Left forelimb (tissue), 1 donor: Measurements from ENCODE around the gene DERL3.

Source experiments
- DNase-seq: peaks from one replicate; pipeline ENCODE4 v3.0.0-alpha.2; 2018; ENCODE audit warnings: low spot score

Gene DERL3

DNA sequence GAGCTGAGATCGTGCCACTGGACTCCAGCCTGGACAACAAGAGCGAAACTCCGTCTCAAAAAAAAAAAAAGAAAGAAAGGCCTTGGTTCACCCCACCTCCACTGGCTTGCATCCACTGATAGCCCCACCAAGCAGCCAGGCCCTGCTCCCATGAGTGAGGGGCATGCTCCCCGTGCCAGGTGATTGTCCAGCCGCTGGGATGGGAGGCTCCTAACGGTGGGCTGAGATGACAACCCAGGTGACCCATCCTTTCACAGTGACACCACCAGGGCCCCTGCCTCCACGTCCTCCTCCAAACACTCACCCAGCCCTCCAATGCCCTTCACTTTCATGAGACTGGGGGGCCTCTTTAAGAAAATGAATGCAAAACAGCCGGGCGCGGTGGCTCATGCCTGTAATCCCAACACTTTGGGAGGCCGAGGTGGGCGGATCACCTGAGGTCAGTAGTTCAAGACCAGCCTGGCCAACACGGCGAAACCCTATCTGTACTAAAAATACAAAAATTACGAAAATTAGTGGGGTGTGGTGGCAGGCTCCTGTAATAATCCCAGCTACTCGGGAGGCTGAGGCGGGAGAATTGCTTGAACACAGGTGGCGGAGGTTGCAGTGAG is 8.6 kb upstream of the DERL3 start:
- no peak for DNase-seq

DNA sequence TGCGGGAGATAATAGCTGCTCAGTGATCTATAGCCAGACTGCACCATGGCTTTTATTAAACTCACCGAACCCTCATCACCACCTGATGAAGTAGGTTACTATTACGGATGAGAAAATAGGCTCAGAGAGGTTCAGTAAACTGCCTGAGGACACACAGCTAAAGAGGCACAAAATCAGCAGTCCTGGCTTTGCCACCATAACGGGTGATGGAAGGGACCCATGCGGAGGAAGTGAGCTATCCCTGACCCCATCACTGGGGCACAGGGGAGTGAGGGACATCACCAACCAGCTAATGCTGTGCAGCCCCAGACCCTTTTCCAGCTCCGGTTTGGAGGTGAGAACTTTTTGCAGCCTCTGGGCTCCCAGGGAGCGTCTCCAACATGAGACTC is 7.3 kb upstream of the DERL3 start:
- DNase-seq, result no peak

DNA sequence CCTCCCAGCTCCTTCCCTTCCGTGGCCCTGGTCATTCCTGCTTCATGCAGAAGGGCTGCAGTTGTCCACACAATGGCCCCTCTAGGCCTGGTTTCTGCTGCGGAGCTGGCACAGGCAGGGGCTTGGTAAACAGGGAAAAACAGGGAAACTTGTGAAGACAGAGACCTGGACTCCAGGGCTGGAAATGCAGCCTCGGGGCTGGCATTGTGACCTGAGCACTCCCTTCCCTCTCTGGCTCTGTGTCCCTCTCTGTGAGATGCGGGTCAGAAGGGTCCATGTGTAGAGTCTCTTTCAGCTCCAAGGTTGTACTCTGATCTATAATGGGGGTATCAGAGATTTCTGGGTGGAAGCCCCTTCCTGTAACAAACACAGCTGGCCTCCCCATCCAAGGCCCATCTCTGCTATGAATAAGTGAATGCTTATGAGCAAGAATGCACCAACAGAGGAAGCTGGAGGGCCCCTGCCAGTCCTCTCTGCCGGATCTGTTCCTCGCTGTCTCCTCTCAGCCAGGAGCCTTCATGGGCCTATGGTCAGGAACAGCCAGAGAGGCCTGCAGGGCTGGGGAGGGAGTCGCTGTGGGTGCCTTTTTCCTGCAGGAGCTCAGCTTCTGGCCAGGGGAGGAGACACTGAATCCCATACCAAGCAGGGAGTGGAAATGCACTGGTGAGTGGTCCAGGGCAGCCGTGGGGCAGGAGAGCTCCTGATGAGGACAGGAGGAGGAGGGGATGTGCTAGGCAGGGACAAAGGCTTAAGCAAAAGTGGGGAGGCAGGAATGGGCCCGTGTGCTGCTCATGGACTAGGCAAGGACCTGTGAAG is 6.7 kb upstream of the DERL3 start:
- peak; percentile 60 for DNase-seq

DNA sequence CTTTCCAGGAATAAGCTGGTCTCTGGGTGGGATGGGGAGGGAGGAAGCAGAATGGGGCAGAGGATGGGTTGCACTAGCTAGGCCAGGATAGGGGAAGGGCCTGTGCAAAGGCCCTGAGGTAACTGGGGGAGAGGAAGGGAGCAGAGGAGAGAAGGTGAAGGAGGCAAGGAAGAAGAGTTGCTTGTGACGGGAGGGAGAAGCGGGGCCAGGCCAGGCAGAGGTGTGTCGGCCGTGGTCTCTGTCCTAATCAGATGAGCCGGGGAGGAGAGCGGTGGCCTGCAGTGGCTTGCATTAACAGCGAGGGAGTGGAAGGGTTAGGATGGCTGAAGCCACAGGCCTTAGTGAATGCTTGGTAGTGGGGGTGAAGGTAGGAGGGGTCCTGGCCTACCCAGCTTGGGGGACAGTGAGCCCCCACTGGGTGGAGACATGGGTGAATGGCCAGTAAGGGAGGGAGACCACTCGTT is 6.0 kb upstream of the DERL3 start:
- DNase-seq, result no peak

DNA sequence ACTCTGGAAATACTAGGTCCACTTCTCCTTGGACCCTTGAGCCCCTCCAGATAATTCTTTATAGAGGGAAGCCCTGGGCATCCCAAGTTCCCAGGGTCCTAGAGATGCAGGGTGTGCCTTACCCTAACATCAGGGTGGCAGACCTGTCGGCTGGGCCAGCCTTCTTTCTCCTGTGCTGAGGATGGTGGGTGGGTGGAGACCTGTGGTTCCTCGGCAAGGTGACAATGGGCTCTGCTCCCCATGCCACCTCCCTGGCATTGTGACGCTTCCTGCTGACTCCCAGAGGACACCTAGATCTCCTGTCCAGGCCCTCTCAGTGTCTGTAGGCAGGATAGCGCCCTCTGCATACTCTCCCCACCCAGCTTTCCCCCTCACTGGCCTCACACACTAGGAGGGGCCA is 3.8 kb upstream of the DERL3 start:
- DNase-seq, result no peak

DNA sequence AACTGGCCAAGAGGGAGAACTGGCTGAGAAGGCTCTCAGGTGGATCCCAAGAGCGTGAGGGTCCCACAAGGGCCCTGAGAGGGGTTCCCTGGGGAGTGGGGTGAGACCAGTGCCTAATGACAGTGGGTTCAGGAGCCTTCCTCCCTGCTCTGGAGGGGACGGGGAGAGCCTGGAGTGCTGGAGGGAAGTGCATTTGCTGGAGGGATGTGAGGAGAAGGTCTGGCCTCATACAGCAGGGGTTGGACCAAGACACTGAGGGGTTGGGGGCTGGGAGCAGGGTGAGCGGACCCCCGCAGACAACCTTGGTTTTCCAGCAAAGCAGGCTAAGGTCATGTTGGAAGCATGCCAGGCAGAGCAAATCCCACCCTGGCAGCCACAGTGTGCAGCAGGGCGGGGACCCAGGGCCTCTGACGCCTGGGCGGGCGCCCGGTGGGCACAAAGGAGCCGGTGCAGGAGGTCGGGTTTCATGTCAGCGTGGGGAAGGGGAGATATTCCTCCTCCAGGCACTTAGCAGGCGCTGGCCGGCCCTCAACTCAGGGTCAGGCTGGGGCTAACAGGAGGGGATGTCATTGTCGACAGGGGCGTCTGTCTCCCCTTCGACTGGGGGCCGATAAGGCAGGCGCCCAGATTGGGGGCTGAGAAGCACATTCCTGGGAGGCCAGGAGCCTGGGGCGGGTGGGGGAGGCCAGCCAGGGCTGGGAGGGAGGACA is 3.1 kb upstream of the DERL3 start:
- peak; percentile 67 for DNase-seq

DNA sequence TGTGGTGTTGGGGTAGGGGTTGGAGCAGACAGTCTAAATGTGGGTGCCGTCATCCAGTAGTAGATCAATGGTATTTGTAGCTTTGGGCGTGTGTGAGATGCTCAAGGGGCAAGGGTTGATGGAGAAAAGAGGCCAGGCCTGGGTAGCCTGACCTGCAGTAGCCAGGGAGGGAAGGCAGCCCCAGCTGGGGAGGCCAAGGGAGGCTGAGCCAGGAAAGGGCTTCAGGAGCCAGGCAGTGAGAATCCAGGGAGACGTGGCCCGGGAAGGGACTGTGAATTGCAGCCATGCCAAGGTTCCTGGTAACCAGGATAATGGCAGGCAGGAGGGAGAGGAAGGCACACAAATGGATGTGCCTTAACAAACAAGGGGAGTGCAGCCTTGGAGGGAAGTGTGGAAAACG is 2.5 kb upstream of the DERL3 start:
- no peak for DNase-seq

DNA sequence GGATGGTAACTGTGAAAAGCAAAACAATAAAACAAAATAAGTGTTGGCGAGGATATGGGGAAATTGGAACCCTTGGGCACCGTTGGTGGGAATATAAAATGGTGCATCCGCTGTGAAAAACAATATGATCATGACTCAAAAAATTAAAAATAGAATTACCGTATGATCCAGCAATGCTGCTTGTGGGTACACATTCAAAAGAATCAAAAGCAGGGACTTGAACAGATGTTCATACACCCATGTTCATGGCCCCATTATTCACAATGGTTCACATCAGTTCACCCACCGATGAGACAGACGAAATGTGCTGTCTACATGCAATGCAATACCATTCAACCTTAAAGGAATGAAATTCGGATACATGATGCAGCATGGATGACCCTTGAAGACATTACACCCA is 1.2 kb upstream of the DERL3 start:
- no peak for DNase-seq

DNA sequence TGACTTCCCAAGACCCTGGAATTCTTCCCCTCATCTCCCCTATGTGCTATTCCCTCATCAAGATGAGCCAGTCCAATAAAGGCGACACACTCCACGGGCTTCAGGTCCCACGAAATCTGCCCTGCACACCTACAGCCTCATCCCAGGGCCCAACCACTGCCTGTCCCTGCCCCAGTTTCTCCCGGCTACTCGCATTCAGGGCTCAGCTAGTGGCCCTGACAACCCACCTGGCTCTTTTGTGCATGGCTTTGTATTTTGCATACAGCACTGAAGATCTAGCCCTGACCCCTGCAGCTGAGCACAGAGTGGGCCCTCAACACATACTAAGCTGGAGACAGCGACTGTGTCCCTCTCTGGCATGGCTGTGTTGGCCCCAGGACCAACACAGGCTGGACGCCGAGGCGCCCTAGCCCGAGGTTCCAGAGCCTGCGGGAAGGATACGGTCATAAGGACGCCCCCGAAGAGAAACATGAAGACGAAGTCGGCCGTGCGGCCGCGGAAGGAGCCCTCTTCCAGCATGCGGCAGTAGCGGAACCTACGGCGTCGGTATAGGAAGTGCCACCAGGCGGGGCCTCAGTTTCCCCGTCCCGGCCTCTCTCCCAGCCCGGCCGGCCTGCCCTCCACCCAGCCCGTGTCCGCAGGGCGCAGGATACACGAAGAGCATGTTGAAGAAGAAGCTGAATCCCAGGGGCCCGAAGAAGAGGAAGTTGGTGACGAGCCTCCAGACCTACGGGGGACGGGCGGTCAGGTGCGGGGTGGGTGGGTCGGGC is 710 bp downstream of the DERL3 start:
- no peak for DNase-seq

DNA sequence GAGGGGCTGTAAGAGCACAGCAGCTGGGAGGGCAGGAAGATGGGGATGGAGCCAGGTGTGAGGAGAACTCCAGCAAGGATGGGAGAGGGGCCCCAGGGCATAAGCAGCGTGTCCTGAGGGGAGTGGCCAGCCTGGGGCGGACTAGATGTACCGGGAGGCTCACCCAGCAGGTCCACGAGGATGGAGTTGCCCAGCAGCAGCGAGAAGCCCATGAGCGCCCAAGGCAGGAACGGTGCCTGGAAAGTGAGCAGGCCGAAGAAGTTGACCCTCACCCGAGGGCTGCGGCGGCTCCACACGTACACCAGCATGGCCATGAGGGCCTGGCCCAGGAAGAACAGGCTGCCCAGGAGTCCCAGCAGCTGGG is 1.3 kb downstream of the DERL3 start:
- no peak for DNase-seq

DNA sequence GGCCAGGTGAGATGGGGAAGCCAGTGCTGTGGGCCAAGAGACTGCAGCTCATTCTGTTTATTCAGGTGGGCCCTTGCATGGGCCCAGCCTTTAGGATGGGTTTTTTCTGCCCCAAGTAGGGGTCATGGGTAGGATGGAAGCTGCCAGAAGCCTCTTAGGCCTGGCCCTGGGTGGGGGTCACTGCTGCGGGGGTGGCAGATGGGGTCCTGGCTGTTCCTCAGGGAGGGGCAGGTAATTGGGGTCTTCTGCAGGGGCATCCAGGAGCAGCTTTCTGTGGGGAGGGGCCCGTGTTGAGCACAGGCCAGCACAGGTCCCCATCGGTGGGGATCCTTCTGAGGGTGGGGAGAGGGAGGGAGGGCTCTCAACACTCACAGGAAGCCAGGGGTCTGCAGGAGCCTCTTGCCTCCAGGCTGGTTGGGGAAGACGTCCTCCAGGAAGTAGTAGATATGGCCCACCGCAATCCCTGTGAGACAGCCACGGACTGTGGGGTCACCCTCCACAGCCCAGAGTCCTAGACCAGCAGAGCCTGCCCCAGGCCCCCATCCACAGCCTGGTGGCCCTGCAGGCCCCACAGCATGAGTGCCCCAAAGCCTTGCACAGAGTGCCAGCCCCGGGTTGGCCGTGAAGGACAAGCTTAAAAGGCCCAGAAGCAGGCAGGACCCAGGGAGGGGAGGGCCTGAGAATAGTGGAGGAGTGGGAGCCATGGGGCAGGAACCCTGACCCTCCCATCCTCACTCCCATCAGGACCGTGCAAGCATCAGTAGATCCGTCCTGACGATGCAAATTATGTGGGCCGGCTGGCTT is 1.9 kb downstream of the DERL3 start:
- peak; percentile 50 for DNase-seq

DNA sequence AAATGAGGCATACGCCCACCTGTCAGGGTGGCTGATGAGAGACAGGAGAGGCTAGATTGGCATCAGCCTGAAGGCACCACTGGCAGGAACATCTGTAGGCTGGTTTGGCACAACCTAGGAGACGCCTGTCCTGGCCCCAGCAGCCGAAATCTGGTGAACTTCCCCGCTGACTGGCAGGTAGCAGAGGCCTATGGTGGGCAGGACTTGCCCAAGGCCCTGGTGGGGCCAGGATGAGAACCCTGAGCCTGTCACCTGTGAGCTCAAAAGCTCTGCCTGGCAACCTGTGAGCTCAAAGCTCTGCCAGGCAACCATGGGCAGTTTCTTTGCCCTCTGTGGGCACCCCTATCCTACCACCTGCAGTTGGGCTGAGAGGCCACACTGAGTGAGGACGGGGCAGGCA is 2.5 kb downstream of the DERL3 start:
- DNase-seq, result peak; percentile 28

DNA sequence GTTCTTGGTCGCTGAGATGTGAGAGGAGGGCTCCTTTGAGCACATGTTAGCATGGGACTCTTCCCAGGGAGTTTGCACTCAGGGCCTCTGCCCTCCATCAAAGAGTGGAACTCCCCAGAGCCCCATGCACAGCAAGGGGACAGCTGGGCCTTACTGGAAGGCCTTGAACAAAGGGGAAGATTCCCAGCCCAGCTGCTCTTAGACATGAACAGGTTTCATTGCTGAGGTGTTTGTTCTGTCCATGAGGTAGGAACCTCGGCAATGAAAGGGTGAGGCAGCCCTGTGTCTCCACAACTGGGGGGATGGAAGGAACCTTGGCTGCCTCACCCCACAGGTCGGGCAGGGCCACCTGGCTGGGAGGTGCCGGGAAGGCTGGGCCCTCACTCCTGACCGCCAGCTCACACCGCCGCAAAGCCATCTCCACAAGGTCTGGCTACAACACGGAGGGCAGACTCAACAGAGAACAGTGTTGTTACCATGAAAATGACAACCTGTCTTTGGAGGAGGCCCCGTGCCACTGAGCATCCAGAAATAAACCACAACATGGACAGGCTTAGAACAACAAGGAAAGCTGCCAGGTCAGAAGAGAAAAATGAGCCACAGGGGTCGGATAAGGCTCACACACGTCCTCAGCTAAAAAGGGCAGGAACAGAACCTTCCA is 3.2 kb downstream of the DERL3 start:
- peak; percentile 57 for DNase-seq

DNA sequence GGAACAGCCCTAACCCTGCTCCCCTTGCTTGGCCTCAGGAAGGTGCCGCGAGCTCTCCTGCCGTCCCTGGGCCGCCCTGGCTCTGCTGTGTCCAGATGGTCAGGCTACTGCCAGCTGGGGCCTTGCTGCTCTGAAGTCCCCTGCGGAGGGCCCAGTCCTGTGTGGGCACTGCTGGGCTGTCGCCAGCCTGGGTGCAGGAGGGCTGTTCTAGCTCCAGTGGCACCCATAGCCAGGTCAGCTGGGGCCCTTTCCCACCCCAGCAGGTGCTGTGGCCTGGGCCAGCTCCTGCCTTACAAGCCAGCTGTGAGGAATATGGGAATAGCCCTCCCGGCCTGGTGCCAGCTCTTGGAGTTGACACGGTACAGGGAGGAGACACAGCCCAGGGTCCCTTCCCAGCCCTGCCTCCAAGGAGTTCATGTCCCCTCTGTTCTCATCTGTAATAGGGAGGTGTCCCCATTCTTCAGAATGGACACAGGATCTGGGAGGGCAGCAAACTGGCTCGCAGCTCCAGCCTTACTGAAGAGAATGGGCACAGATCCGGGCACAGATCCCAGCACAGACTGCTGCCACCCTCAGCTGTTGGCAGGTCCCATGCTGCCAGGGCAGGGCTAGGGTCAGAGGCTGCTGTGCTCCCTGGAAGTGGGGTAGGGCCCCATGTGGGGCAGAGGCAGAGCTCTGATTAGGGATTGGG is 3.9 kb downstream of the DERL3 start:
- DNase-seq, result peak; percentile 53

DNA sequence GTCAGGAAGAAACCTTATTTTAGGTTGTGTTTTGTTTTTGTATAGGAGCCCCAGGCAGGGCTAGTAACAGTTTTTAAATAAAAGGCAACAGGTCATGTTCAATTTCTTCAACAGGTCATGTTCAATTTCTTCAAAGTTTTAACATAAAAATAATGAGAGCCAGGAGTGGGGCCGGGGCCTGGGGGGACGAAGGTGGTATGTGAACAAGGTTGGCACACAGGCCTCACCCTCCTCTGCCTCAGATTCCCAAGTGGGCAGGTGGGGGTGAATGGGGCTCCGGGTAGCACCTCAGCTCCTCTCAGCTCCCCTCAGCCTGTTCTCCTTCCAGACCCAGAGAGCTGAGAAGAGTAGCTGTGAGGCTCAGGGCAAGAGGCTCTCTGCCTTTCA is 4.4 kb downstream of the DERL3 start:
- no peak for DNase-seq

DNA sequence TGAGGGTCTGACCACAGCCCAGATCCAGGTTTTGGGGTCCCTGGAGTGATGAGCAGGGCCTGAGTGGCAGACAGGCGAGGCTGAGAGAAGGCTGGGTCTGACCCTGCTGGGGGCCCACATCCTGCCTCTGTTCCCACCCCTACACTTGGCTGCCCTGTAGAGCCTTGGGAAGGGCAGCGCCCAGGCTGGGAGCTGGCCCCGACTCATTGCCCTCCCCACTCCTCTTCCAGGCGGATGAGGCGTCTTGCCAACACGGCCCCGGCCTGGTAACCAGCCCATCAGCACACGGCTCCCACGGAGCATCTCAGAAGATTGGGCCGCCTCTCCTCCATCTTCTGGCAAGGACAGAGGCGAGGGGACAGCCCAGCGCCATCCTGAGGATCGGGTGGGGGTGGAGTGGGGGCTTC is 4.9 kb downstream of the DERL3 start:
- DNase-seq, result peak; percentile 57

DNA sequence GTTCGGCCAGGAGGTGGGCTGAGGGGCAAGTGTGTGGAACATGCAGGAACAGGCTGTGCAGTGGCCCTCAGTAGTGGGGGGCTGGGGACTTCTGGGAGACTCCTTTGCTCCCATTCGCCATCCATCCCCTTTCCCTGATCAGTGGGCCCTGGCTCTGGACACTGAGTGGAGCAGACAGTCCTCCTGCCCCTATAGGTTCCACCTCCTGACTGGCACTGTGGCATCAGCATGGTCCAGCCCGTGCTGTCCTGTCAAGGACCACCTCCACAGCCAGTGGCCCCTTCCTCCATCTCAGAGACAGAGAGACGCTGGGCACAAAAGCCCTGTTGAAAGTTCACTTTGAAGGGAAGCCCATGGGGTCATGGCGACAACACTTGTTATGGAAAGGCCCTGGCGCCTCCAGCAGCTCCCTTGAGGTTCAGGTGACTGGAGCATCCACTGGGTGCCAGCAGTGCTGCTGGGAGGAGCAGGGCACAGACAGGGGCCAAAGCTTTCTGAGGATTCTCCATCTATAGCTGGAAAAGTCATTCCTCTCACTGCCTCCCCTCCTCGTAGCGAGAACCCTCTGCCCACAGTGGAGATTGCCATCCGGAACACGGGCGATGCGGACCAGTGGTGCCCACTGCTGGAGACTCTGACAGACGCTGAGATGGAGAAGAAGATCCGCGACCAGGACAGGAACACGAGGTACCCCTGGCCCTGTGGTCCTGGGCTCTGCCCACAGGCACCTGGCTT is 5.6 kb downstream of the DERL3 start:
- peak; percentile 53 for DNase-seq

DNA sequence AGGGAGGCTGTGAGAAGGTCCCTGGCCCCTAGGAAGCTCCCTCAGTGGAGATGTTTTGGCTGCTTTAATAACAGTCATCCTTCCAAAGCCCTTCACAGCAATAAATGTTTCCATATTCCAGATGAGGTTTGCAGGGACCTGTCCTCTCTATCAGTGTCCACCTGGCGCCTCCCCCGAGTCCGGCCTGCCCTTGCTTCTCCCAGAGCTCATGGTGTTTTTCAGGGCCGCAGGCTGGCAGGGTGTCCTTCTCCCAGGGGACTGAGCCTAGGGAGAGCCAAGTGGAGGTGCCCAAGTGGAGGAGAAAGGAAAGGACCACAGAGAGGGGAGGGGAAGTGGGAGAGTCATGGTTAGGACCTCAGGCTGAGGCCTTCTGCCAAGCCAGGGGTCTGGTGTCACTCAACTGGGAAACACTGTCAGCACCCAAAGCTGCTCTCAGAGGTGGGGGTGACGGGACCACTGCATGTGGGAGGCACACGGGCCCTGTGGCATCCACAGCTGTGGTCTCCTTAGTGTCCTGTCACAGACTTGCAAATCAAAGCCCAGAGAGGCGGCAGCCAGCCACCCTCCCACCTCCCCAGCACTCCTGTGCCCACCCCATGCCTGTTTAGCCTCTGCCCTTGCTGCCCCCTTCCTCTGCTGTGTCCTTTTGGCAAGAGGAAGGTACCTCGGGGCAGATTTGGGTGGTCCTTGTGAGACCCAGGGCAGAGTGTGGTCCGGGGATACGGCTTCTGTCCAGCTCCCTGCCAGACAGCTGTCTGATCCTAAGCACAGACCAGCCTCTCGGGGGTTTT is 6.4 kb downstream of the DERL3 start:
- peak; percentile 57 for DNase-seq

DNA sequence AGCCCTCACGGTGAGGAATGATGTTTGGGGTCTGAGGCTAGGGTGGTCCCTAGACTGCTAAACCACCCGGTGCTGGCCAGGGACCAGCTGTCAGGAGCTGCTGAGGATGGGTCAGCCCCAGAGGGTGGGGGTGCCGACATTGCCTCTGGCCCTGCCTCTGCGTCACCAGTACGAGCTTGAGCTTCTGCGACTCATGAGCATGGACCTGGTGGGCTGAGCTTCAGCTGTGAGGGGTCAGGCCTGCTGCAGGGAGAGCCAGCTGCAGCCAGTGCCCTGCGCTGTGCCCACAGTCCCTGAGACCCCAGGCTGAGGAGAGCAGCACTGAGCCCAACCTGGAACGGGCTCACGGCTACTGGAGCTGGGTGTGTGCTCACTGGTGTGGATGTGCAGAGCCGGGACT is 7.0 kb downstream of the DERL3 start:
- DNase-seq, result peak; percentile 41
